PC-3 (cell line): ENCODE data around the gene MFN1. TPM values are rescaled to one million over a fixed set of nuclear protein-coding genes. Genes with fewer than 3 reads are reported as not detected.

Source experiments
- ATAC-seq: fragments of 200-7000 bp; cut with Tn5 transposase; 2 replicates; pipeline ENCODE4 v1.9.1; 2020; ENCODE audit warnings: mild to moderate bottlenecking, moderate library complexity
- BruUV-seq: library from RNA; stranded (reverse); fragments of 400-500 nt; replicated peaks from 2 replicates; lab custom pipeline; 2021; lab: Mats Ljungman, UMichigan
- CTCF ChIA-PET: fragments of 300-600 bp; sonication (Branson Sonifier 250); formaldehyde crosslinking; loops from one replicate; lab custom pipeline; 2022; ENCODE audit warnings: antibody characterized with exemption; lab: Charles Lee
- POLR2A ChIA-PET: fragments of 300-600 bp; sonication (Branson Sonifier 250); formaldehyde crosslinking; loops from one replicate; lab custom pipeline; 2022; ENCODE audit warnings: antibody characterized with exemption; ENCODE audit not compliant: unreplicated experiment; lab: Charles Lee
- DNase-seq: peaks from one replicate; pipeline ENCODE4 v3.0.0-alpha.2; 2015
- H2AFZ ChIP-seq: fragments of 300-600 bp; sonication (generic); 2 replicates; pipeline ENCODE4 v1.6.0; 2016; ENCODE audit warnings: antibody characterized with exemption, low read length
- H3F3A ChIP-seq: fragments of 300-600 bp; sonication (generic); one replicate; pipeline ENCODE4 v1.6.0; 2017; ENCODE audit warnings: antibody characterized with exemption, low read length, control low read depth, mild to moderate bottlenecking; ENCODE audit not compliant: unreplicated experiment
- H3K27ac ChIP-seq: fragments of 300-600 bp; sonication (generic); 2 replicates; pipeline ENCODE4 v1.5.1; 2016; ENCODE audit warnings: mild to moderate bottlenecking, low read length
- H3K27me3 ChIP-seq: fragments of 300-600 bp; sonication (generic); 2 replicates; pipeline ENCODE4 v1.6.1; 2016; ENCODE audit warnings: low read length, mixed read lengths
- H3K36me3 ChIP-seq: fragments of 300-600 bp; sonication (generic); 2 replicates; pipeline ENCODE4 v1.6.1; 2016; ENCODE audit warnings: low read depth, mixed run types, low read length, mixed read lengths
- H3K4me1 ChIP-seq: fragments of 300-600 bp; sonication (generic); 2 replicates; pipeline ENCODE4 v1.5.1; 2016; ENCODE audit warnings: low read length; ENCODE audit not compliant: insufficient read depth
- H3K4me2 ChIP-seq: fragments of 300-600 bp; sonication (generic); 2 replicates; pipeline ENCODE4 v1.6.0; 2016; ENCODE audit warnings: low read length
- H3K4me3 ChIP-seq: fragments of 300-600 bp; sonication (generic); 2 replicates; pipeline ENCODE4 v1.5.1; 2016; ENCODE audit warnings: mild to moderate bottlenecking, low read length, mixed read lengths
- H3K79me2 ChIP-seq: fragments of 300-600 bp; sonication (generic); 2 replicates; pipeline ENCODE4 v1.6.1; 2017; ENCODE audit warnings: low read length, mixed read lengths
- H3K9ac ChIP-seq: fragments of 300-600 bp; sonication (generic); 2 replicates; pipeline ENCODE4 v1.6.0; 2016; ENCODE audit warnings: mild to moderate bottlenecking, low read length
- H3K9me2 ChIP-seq: fragments of 300-600 bp; sonication (generic); replicated peaks from 2 replicates; pipeline ENCODE4 v1.6.1; 2016; ENCODE audit warnings: mixed run types, low read length, mixed read lengths
- H3K9me3 ChIP-seq: fragments of 300-600 bp; sonication (generic); 2 replicates; pipeline ENCODE4 v1.6.1; 2016; ENCODE audit warnings: low read length, mixed read lengths
- H4K20me1 ChIP-seq: fragments of 300-600 bp; sonication (generic); 2 replicates; pipeline ENCODE4 v1.6.1; 2016; ENCODE audit warnings: low read length, mixed read lengths
- EZH2 ChIP-seq: fragments of 300-600 bp; sonication (generic); IDR thresholded peaks from one replicate; pipeline ENCODE4 v1.6.1; 2017; ENCODE audit warnings: antibody characterized with exemption, mild to moderate bottlenecking, low read length; ENCODE audit not compliant: unreplicated experiment
- EZH2phosphoT487 ChIP-seq: fragments of 300-600 bp; sonication (generic); IDR thresholded peaks from 2 replicates; pipeline ENCODE4 v1.6.1; 2018; ENCODE audit warnings: mild to moderate bottlenecking, antibody characterized with exemption, low read length, borderline replicate concordance
- intact Hi-C: fragments of 100-400 bp; cut with micrococcal nuclease; formaldehyde crosslinking; loops from 2 replicates; pipeline ENCODE4 v1.9.0; 2023
- total RNA-seq: library from RNA; depleted of rRNA; stranded (reverse); fragments of >200 nt; gene quantifications from 2 replicates; pipeline ENCODE4 v1.2.3, GENCODE V29; 2014
- TF ChIP-seq, protein P1 (sequence below): fragments of 300-600 bp; sonication (generic); conservative IDR thresholded peaks from 2 replicates; pipeline ENCODE4 v1.5.1; 2017; ENCODE audit warnings: antibody characterized with exemption, low read depth, mild to moderate bottlenecking, low read length

The MFN1 gene
- total RNA-seq, 1 experiment from 2014 or later = 42.8 TPM

DNA sequence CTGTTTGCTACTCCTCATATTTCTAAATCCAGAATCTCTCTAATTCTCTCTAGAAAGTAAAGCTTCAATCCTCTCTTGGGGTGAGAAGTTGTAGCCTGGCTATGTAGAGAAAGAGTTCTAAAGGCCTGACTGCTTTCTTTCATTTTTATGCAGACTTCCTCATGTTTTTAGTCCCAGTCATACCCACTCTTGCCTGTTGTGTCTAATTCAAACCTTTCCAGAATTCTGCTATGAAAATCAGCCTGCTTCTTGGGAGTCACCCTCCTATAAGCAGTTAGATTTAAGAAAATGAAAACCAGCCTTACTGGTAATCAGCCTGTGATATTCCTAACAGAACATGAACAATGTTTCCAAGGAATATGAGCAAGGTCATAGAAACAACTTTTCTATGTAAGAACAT, 39.5 kb upstream of the MFN1 start:
- ChIA-PET POLR2A (no interaction called here), CTCF (no interaction called here)
- ATAC-seq (no peak), DNase-seq (no peak)
- H2AFZ ChIP-seq = no peak overlapping the region
- H3K27ac ChIP-seq = no peak overlapping the region
- no peak overlapping the region for H3K9ac ChIP-seq
- no peaks in the 10 kb centered on the region for H4K20me1 ChIP-seq
- no peaks in the 10 kb centered on the region for H3K9me2 ChIP-seq
- H3K4me1 ChIP-seq = no peaks in the 10 kb centered on the region
- no peaks in the 10 kb centered on the region for H3K9me3 ChIP-seq
- TF ChIP-seq EZH2 (no peak), EZH2phosphoT487 (no peak)
- TF ChIP-seq, protein P1, sequence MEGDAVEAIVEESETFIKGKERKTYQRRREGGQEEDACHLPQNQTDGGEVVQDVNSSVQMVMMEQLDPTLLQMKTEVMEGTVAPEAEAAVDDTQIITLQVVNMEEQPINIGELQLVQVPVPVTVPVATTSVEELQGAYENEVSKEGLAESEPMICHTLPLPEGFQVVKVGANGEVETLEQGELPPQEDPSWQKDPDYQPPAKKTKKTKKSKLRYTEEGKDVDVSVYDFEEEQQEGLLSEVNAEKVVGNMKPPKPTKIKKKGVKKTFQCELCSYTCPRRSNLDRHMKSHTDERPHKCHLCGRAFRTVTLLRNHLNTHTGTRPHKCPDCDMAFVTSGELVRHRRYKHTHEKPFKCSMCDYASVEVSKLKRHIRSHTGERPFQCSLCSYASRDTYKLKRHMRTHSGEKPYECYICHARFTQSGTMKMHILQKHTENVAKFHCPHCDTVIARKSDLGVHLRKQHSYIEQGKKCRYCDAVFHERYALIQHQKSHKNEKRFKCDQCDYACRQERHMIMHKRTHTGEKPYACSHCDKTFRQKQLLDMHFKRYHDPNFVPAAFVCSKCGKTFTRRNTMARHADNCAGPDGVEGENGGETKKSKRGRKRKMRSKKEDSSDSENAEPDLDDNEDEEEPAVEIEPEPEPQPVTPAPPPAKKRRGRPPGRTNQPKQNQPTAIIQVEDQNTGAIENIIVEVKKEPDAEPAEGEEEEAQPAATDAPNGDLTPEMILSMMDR = no peak
- no peaks in the 10 kb centered on the region for H3K79me2 ChIP-seq
- intact Hi-C loops = no loop called here
- H3K4me2 ChIP-seq = no peak overlapping the region
- H3F3A ChIP-seq = no peaks in the 10 kb centered on the region
- no peak overlapping the region for H3K4me3 ChIP-seq
- no peaks in the 10 kb centered on the region for H3K36me3 ChIP-seq
- no peaks in the 10 kb centered on the region for H3K27me3 ChIP-seq
- no TSS peak for BruUV-seq

DNA sequence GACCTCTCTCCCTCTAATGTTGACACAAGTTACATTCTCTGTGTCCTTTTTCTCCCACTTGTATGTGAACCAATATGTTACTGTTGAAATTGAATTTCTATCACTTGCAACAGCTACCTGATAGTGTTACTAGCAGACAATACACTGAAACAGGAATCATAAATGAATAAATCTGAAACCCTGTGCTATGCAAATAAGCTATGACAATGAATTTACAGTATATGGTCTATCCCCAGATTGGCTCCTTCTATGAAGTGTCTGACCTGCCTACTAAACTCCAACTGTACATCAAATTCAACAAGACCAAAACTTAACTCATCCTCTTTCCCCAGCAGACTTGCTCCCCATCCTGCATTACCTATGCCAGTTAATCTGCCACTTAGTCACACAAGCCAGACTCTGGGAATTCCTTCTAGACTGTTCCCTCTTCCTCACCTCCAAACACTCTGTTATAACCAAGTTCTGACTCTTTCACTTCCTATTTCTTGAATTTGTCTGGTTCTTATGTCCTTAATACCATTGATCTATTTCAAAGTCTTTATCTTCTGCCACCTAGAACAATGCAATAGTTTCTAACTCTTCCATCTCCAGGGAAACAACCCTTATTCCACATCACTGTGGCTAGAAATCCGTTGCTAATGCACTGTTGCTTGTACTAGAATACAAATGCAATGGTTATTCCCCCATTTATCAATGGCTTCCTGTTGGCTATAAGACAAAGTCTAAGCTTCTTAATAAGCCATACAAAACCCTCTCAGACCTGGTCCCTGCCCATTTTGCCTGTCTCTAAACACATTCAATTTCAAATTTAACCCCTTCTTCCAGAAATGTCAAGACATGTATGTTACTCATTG, 38.1 kb upstream of the MFN1 start:
- no peak overlapping the region for H3K4me2 ChIP-seq
- POLR2A ChIA-PET = no interaction called here
- H4K20me1 ChIP-seq = no peaks in the 10 kb centered on the region
- no TSS peak for BruUV-seq
- no peaks in the 10 kb centered on the region for H3K79me2 ChIP-seq
- H3F3A ChIP-seq = no peaks in the 10 kb centered on the region
- no peak overlapping the region for H2AFZ ChIP-seq
- no peaks in the 10 kb centered on the region for H3K27me3 ChIP-seq
- H3K9ac ChIP-seq = no peak overlapping the region
- no peaks in the 10 kb centered on the region for H3K9me2 ChIP-seq
- H3K9me3 ChIP-seq = no peaks in the 10 kb centered on the region
- H3K27ac ChIP-seq = no peak overlapping the region
- DNase-seq (no peak), ATAC-seq (no peak)
- H3K36me3 ChIP-seq = no peaks in the 10 kb centered on the region
- CTCF ChIA-PET = no interaction called here
- no peaks in the 10 kb centered on the region for H3K4me1 ChIP-seq
- intact Hi-C loops = no loop called here
- no peak for TF ChIP-seq EZH2phosphoT487
- TF ChIP-seq, protein P1 = no peak
- TF ChIP-seq EZH2 = no peak
- H3K4me3 ChIP-seq = no peak overlapping the region

DNA sequence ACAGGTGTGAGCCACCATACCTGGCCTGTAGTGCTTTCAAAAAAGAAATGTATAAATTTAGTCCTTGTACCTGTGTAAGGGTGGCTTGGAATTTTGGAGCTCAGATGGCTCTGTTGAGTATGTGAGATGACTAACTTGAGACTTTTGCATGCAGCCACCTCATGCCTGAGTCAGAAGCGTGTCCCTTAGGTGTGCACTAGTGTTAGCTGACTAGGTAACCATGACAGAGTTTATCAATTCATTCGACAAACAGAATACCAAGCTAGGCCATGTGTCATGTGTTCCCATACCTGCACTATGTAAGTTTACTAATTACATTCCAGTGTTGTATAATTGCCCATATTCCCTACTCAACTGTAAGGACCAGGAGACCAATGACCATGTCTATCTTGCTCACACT, 28.6 kb upstream of the MFN1 start:
- Histone ChIP-seq H3K9me3 (no peaks in the 10 kb centered on the region), H3K36me3 (no peaks in the 10 kb centered on the region), H4K20me1 (peaks cover 1% of the 10 kb centered on the region; the same call in 1 of the 2 replicates), H3F3A (no peaks in the 10 kb centered on the region), H3K9me2 (no peaks in the 10 kb centered on the region), H3K79me2 (peaks cover 13% of the 10 kb centered on the region), H3K4me2 (no peak overlapping the region), H3K27me3 (no peaks in the 10 kb centered on the region), H3K4me1 (peaks cover 20% of the 10 kb centered on the region; the same call in 1 of the 2 replicates), H3K9ac (no peak overlapping the region), H3K4me3 (no peak overlapping the region), H2AFZ (no peak overlapping the region), H3K27ac (no peak overlapping the region)
- ChIA-PET CTCF (no interaction called here), POLR2A (interaction anchor here (0.6 kb wide), 1 partner anchor 145 kb away, joined by 4 read pairs; no protein-coding TSS in a partner anchor)
- ATAC-seq (no peak), DNase-seq (peak; percentile 76)
- TF ChIP-seq EZH2phosphoT487 = no peak
- TF ChIP-seq, protein P1 = no peak
- TF ChIP-seq EZH2 = no peak
- no TSS peak for BruUV-seq
- intact Hi-C loops = loop anchor here (5.0 kb wide), 1 partner anchor 57 kb away; no protein-coding TSS in a partner anchor
